Skeletal muscle tissue (tissue), 4 donors: ENCODE measurements around the gene WDTC1. TPM values are rescaled to one million over a fixed set of nuclear protein-coding genes. Genes with fewer than 3 reads are reported as not detected.
A peak's percentile ranks its signal among the peaks of the same experiment; 100 is the strongest.

Experiments
- H3K27ac ChIP-seq: one replicate; pipeline ENCODE4 v1.7.0; 2013; ENCODE audit warnings: mild to moderate bottlenecking, low read depth, low read length, inconsistent platforms
- H3K27me3 ChIP-seq, 3 donors: one replicate each; pipeline ENCODE4 v1.7.0; 2013; ENCODE audit warnings: low read length in 3 of 3; ENCODE audit not compliant: control insufficient read depth in 3 of 3, insufficient read depth in 3 of 3
- H3K36me3 ChIP-seq, 3 donors: one replicate each; pipeline ENCODE4 v1.7.0; 2013; ENCODE audit warnings: low read length in 3 of 3; ENCODE audit not compliant: control insufficient read depth in 3 of 3, insufficient read depth in 3 of 3
- H3K4me1 ChIP-seq, 3 donors: one replicate each; pipeline ENCODE4 v1.7.0; 2013; ENCODE audit warnings: low read length in 3 of 3, mild to moderate bottlenecking in 3 of 3; ENCODE audit not compliant: control insufficient read depth in 3 of 3, insufficient read depth in 3 of 3
- H3K4me3 ChIP-seq, 3 donors: one replicate each; pipeline ENCODE4 v1.7.0; 2013; ENCODE audit warnings: low read length in 3 of 3
- H3K9ac ChIP-seq, 3 donors: one replicate each; pipeline ENCODE4 v1.7.0; 2013; ENCODE audit warnings: low read length in 3 of 3, mild to moderate bottlenecking in 3 of 3, moderate library complexity in 2 of 3, low read depth in 1 of 3
- H3K9me3 ChIP-seq, 3 donors: one replicate each; pipeline ENCODE4 v1.7.0; 2013; ENCODE audit warnings: low read length in 3 of 3; ENCODE audit not compliant: control insufficient read depth in 3 of 3
- total RNA-seq: library from RNA; depleted of rRNA; stranded (reverse); fragments of >200 nt; gene quantifications from one replicate; pipeline ENCODE4 v1.2.3, GENCODE V29; 2014
- donor health status: Osteomylitis.

WDTC1 gene
- total RNA-seq, 1 donor from 2014 or later = 13.0 TPM

GRCh38 chr1:27348861-27349783, 114.7 kb downstream of the WDTC1 start:
- H3K36me3 ChIP-seq = peaks cover 0 to 6% (median 2%) of the 10 kb centered on the region in 3 donors
- peaks cover 12 to 23% (median 16%) of the 10 kb centered on the region in 3 donors for H3K4me1 ChIP-seq
- H3K4me3 ChIP-seq = peak overlapping the region in 1 of 3 donors; percentile 52
- H3K9ac ChIP-seq = peak overlapping the region in 1 of 3 donors; percentile 50
- no peaks in the 10 kb centered on the region for H3K9me3 ChIP-seq
- H3K27me3 ChIP-seq = peaks cover 34 to 41% (median 35%) of the 10 kb centered on the region in 3 donors
- no peak overlapping the region for H3K27ac ChIP-seq

- peaks cover 0 to 6% (median 2%) of the 10 kb centered on the region in 3 donors for H3K36me3 ChIP-seq
- H3K9me3 ChIP-seq = no peaks in the 10 kb centered on the region
- peaks cover 32 to 41% (median 34%) of the 10 kb centered on the region in 3 donors for H3K27me3 ChIP-seq
- H3K4me1 ChIP-seq = peaks cover 12 to 23% (median 16%) of the 10 kb centered on the region in 3 donors
- no peak overlapping the region for H3K27ac ChIP-seq
- H3K4me3 ChIP-seq = peak overlapping the region; percentile 30 to 52 (median 46)
- peak overlapping the region in 2 of 3 donors; percentile 14 to 50 for H3K9ac ChIP-seq
Measured at GRCh38 chr1:27349784-27350662, 115.6 kb downstream of the WDTC1 start.

- Histone ChIP-seq H3K4me3 (peak overlapping the region in 2 of 3 donors; percentile 30 to 52), H3K9me3 (no peaks in the 10 kb centered on the region), H3K27ac (no peak overlapping the region), H3K27me3 (peaks cover 32 to 41% (median 34%) of the 10 kb centered on the region in 3 donors), H3K9ac (peak overlapping the region in 2 of 3 donors; percentile 43 to 50), H3K4me1 (peaks cover 12 to 23% (median 16%) of the 10 kb centered on the region in 3 donors), H3K36me3 (peaks cover 6 to 15% (median 11%) of the 10 kb centered on the region in 3 donors)
Measured at GRCh38 chr1:27350663-27351540, 116.5 kb downstream of the WDTC1 start.

GRCh38 chr1:27351541-27352107, 117.2 kb downstream of the WDTC1 start:
- Histone ChIP-seq H3K4me1 (peaks cover 12 to 23% (median 16%) of the 10 kb centered on the region in 3 donors), H3K9me3 (no peaks in the 10 kb centered on the region), H3K27ac (no peak overlapping the region), H3K27me3 (peaks cover 27 to 37% (median 29%) of the 10 kb centered on the region in 3 donors), H3K4me3 (no peak overlapping the region), H3K36me3 (peaks cover 13 to 20% (median 16%) of the 10 kb centered on the region in 3 donors), H3K9ac (peak overlapping the region in 2 of 3 donors; percentile 33 to 43)

- Histone ChIP-seq H3K9ac (no peak overlapping the region), H3K36me3 (peaks cover 21 to 23% (median 22%) of the 10 kb centered on the region in 3 donors), H3K4me3 (no peak overlapping the region), H3K27ac (no peak overlapping the region), H3K4me1 (peaks cover 12 to 24% (median 23%) of the 10 kb centered on the region in 3 donors), H3K27me3 (peaks cover 19 to 26% (median 20%) of the 10 kb centered on the region in 3 donors), H3K9me3 (no peaks in the 10 kb centered on the region)
Measured at GRCh38 chr1:27353166-27353565, 118.7 kb downstream of the WDTC1 start.

GRCh38 chr1:27353629-27354028, 119.2 kb downstream of the WDTC1 start:
- H3K36me3 ChIP-seq = peaks cover 21 to 25% (median 23%) of the 10 kb centered on the region in 3 donors
- peaks cover 12 to 24% (median 23%) of the 10 kb centered on the region in 3 donors for H3K4me1 ChIP-seq
- H3K27me3 ChIP-seq = peaks cover 19 to 26% (median 20%) of the 10 kb centered on the region in 3 donors
- no peak overlapping the region for H3K27ac ChIP-seq
- no peaks in the 10 kb centered on the region for H3K9me3 ChIP-seq
- H3K9ac ChIP-seq = no peak overlapping the region
- no peak overlapping the region for H3K4me3 ChIP-seq

- H3K36me3 ChIP-seq = peaks cover 24 to 34% (median 31%) of the 10 kb centered on the region in 3 donors
- H3K9me3 ChIP-seq = no peaks in the 10 kb centered on the region
- H3K9ac ChIP-seq = no peak overlapping the region
- H3K4me3 ChIP-seq = no peak overlapping the region
- no peak overlapping the region for H3K27ac ChIP-seq
- H3K27me3 ChIP-seq = peaks cover 1 to 6% (median 1%) of the 10 kb centered on the region in 3 donors
- H3K4me1 ChIP-seq = peaks cover under 1 to 13% (median 5%) of the 10 kb centered on the region in 3 donors
Measured at GRCh38 chr1:27355683-27356082, 121.3 kb downstream of the WDTC1 start.

GRCh38 chr1:27356277-27356618, 121.8 kb downstream of the WDTC1 start:
- Histone ChIP-seq H3K4me1 (peaks cover 0 to 11% (median 0%) of the 10 kb centered on the region in 3 donors), H3K9ac (no peak overlapping the region), H3K27me3 (peaks cover 0 to under 1% (median 0%) of the 10 kb centered on the region in 3 donors), H3K4me3 (no peak overlapping the region), H3K36me3 (peaks cover 28 to 38% (median 32%) of the 10 kb centered on the region in 3 donors), H3K27ac (no peak overlapping the region), H3K9me3 (no peaks in the 10 kb centered on the region)
